HG02610 (cell line): Measurements from ENCODE around the gene COPRS.
"Not testable (repeated sequence)": the region's sequence is repeated elsewhere in the genome, so short reads cannot be mapped to it uniquely, and the experiment has no call there.

Experiments used
- ATAC-seq: cut with Tn5 transposase; IDR thresholded peaks from one replicate; pipeline ENCODE4 v1.9.1; 2021; ENCODE audit warnings: mild to moderate bottlenecking, moderate library complexity; ENCODE audit not compliant: unreplicated experiment

COPRS gene

DNA sequence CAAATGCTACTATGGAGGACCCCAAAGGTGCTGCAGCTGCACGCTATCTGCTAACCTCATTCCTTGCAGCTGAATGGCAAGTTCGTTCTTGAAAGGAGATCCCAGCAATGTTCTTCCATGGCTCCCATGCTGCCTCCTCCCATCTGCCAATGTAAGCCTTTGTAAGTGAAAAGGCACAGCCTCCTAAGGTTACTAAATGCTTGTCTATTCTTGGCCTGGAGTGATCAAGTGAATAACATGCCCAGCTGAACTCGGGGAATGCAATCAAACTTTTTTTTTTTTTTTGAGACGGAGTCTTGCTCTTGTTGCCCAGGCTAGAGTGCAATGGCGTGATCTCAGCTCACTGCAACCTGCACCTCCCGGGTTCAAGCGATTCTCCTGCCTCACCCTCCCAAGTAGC, 49.2 kb downstream of the COPRS start:
- ATAC-seq, result not testable (repeated sequence)

- ATAC-seq, result no peak
These were observed 50.5 kb downstream of the COPRS start for GRCh38 chr17:31808521-31809050.

DNA sequence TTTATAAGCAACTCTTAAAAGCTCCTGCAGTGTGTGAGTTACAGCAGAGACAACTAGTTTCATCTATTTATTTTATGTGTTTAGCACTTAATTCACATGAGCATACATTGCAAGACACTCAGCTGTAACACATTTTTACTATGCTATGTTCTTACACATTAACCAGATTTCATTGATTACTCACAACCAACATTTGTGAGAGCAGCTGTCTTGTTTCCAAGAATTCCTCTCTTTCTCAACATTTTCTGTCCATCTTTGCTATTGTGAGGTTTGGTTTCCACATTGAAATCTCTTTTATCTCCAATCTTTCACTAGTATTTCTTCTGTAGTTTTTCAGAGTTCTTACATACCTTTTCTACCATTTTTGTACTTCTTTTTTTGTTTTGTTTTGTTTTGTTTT, 51.2 kb downstream of the COPRS start:
- ATAC-seq, result no peak

DNA sequence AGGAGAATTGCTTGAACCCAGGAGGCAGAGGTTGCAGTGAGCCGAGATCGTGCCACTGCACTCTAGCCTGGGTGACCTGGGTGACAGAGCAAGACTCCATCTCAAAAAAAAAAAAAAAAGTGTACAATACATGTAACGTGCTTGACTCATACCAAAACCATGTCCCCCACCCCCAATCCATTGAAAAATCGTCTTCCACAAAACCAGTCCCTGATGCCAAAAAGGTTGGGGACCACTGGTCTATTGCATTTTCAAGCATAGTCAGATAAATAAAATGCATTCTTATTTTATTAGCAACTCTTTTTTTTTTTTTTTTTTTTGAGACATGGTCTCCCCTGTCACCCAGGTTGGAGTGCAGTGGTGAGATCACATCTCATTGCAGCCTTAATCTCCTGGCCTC, 52.1 kb downstream of the COPRS start:
- ATAC-seq, result no peak

GRCh38 chr17:31803494-31804213, 55.4 kb downstream of the COPRS start:
- no peak for ATAC-seq

- ATAC-seq, result no peak
These were observed 56.5 kb downstream of the COPRS start for GRCh38 chr17:31802502-31802901.
